GM12878 (cell line): ENCODE results near the gene LAT. TPM values are rescaled to one million over a fixed set of nuclear protein-coding genes. Genes with fewer than 3 reads are reported as not detected.

ENCODE experiments used
- ATAC-seq: fragments of 200-7000 bp; cut with Tn5 transposase; 3 replicates; pipeline ENCODE4 v1.9.1; 2020; ENCODE audit warnings: mild to moderate bottlenecking, moderate library complexity
- BruUV-seq: library from RNA; stranded (reverse); fragments of 400-500 nt; replicated peaks from 2 replicates; lab custom pipeline; 2021; lab: Mats Ljungman, UMichigan
- CTCF ChIA-PET: fragments of 300-600 bp; sonication (Branson Sonifier 250); formaldehyde crosslinking; extraction: SDS; loops from one replicate; lab custom pipeline; 2021; ENCODE audit warnings: inconsistent platforms; lab: Yijun Ruan, JAX
- POLR2A ChIA-PET: fragments of 350-600 bp; formaldehyde crosslinking; extraction: SDS; loops from one replicate; lab custom pipeline; 2021; ENCODE audit warnings: inconsistent platforms; lab: Charles Lee
- RAD21 ChIA-PET: fragments of 300-600 bp; sonication (Branson Sonifier 250); formaldehyde crosslinking; loops from one replicate; lab custom pipeline; 2023; ENCODE audit warnings: antibody characterized with exemption; ENCODE audit not compliant: unreplicated experiment; lab: Charles Lee
- SMC1A ChIA-PET: fragments of 300-600 bp; sonication (Branson Sonifier 250); formaldehyde crosslinking; loops from one replicate; lab custom pipeline; 2023; ENCODE audit not compliant: unreplicated experiment, uncharacterized antibody; lab: Charles Lee
- DNase-seq: peaks from one replicate; pipeline ENCODE4 v3.0.0-alpha.2; 2011; ENCODE audit warnings: low read depth, low spot score
- FAIRE-seq: peaks from 3 replicates; lab custom pipeline; 2011; peaks lifted over from hg19 to GRCh38; lab: Jason Lieb, UNC
- H2AFZ ChIP-seq: 2 replicates; pipeline ENCODE4 v1.6.0; 2011; ENCODE audit warnings: low read depth, low read length, control low read depth; ENCODE audit not compliant: control insufficient read depth
- H3K27ac ChIP-seq: 2 replicates; pipeline ENCODE4 v1.5.1; 2011; ENCODE audit warnings: control low read depth; ENCODE audit not compliant: control insufficient read depth, insufficient read depth
- H3K27me3 ChIP-seq, 2 experiments: replicated peaks in 1 of 2; 2 replicates each; pipeline versions ENCODE4 v1.6.0 to v1.6.1; 2011; ENCODE audit warnings: low read length in 1 of 2; ENCODE audit not compliant: control insufficient read depth in 2 of 2, insufficient read depth in 2 of 2
- H3K36me3 ChIP-seq, 2 experiments: 2 replicates each; pipeline ENCODE4 v1.5.1; 2011; ENCODE audit warnings: low read length in 1 of 2; ENCODE audit not compliant: control insufficient read depth in 2 of 2, insufficient read depth in 2 of 2
- H3K4me1 ChIP-seq: 2 replicates; pipeline ENCODE4 v1.6.1; 2011; ENCODE audit warnings: mild to moderate bottlenecking, low read length, moderate library complexity, mixed read lengths; ENCODE audit not compliant: control insufficient read depth, insufficient read depth
- H3K4me2 ChIP-seq: 2 replicates; pipeline ENCODE4 v1.6.0; 2011; ENCODE audit warnings: control low read depth; ENCODE audit not compliant: control insufficient read depth, insufficient read depth
- H3K4me3 ChIP-seq: fragments of 200-600 bp; sonication (generic); 2 replicates; pipeline ENCODE4 v1.5.1; 2016
- H3K79me2 ChIP-seq: 2 replicates; pipeline ENCODE4 v1.6.0; 2011; ENCODE audit warnings: low read length; ENCODE audit not compliant: control insufficient read depth, insufficient read depth
- H3K9ac ChIP-seq: 2 replicates; pipeline ENCODE4 v1.8.0; 2011; ENCODE audit warnings: low read length, control low read depth, mixed read lengths; ENCODE audit not compliant: control insufficient read depth, insufficient read depth
- H3K9me3 ChIP-seq: replicated peaks from 3 replicates; pipeline ENCODE4 v1.5.1; 2011; ENCODE audit warnings: mild to moderate bottlenecking, low read length; ENCODE audit not compliant: control insufficient read depth, insufficient read depth
- H4K20me1 ChIP-seq: 2 replicates; pipeline ENCODE4 v1.6.0; 2011; ENCODE audit not compliant: control insufficient read depth, insufficient read depth
- CHD1 ChIP-seq: IDR thresholded peaks from 2 replicates; pipeline ENCODE4 v1.6.1; 2012; ENCODE audit warnings: low read depth, low read length, improper control_type of control experiment
- CREB1 ChIP-seq: IDR thresholded peaks from 2 replicates; pipeline ENCODE4 v1.6.1; 2012; ENCODE audit warnings: low read depth, mild to moderate bottlenecking, inconsistent platforms
- FOS ChIP-seq: IDR thresholded peaks from 3 replicates; pipeline ENCODE4 v1.6.1; 2011; ENCODE audit warnings: borderline replicate concordance; ENCODE audit not compliant: insufficient read length; ENCODE audit errors: extremely low read depth
- MXI1 ChIP-seq: fragments of 150-350 bp; IDR thresholded peaks from 2 replicates; pipeline ENCODE4 v1.6.1; 2011; ENCODE audit warnings: low read depth, mild to moderate bottlenecking, inconsistent platforms, low read length, improper control_type of control experiment
- SIX5 ChIP-seq: IDR thresholded peaks from 2 replicates; pipeline ENCODE4 v1.6.1; 2011; ENCODE audit warnings: mild to moderate bottlenecking, low read depth, low read length, moderate library complexity; ENCODE audit not compliant: severe bottlenecking
- SMARCA5 ChIP-seq: fragments of 450-650 bp; IDR thresholded peaks from 2 replicates; pipeline ENCODE4 v1.6.1; 2017; ENCODE audit warnings: mild to moderate bottlenecking
- SREBF1 ChIP-seq: IDR thresholded peaks from 2 replicates; pipeline ENCODE4 v1.6.1; 2012; ENCODE audit warnings: mild to moderate bottlenecking, low read length
- WGBS: methylation state at CpG from one replicate; pipeline ENCODE4 v1.1.6; 2016; ENCODE audit warnings: low lambda C conversion rate; ENCODE audit not compliant: insufficient replicate concordance, insufficient coverage; ENCODE audit errors: missing lambda C conversion rate; 5-methylcytosine and 5-hydroxymethylcytosine counted together
- in situ Hi-C: fragments of 300-500 bp; cut with MboI; formaldehyde crosslinking; loops from 9 replicates; pipeline ENCODE4 v1.14.3; 2018; ENCODE audit warnings: mixed read lengths
- intact Hi-C: fragments of 100-400 bp; cut with micrococcal nuclease; formaldehyde crosslinking; loops from one replicate; pipeline ENCODE4 v1.14.2; 2022; ENCODE audit not compliant: unreplicated experiment
- polyA plus RNA-seq, 11 experiments: library from polyadenylated mRNA; depleted of rRNA in 4 of 11; unstranded in 6 of 11; stranded (reverse) in 5 of 11; fragments of >200 nt; fragmentation: Nextera tagmentation in 4 of 11; fragmentation: Illumina TruSeq in 1 of 11; extraction: Ambion mirVana in 4 of 11; extraction: Trizol in 1 of 11; gene quantifications; 1 replicate in 1 of 11; 2 replicates in 10 of 11; pipeline versions ENCODE4 v1.2.1 to v1.2.3, GENCODE V29; 2011 to 2016; ENCODE audit warnings: inconsistent platforms in 2 of 11, missing spikeins in 2 of 11, low read depth in 1 of 11
- total RNA-seq, 4 experiments: library from RNA; depleted of rRNA in 3 of 4; stranded (reverse); fragments of >200 nt in 3 of 4; fragmentation: Illumina TruSeq in 1 of 4; extraction: Trizol in 1 of 4; gene quantifications; 2 replicates each; pipeline versions ENCODE4 v1.2.1 to v1.2.3, GENCODE V29; 2013 to 2021

The LAT gene
- total and polyA plus RNA-seq, 10 of the 15 experiments (the other 5 are each of a cell fraction or from before 2014, with no cell fraction given) = 0.39 to 6.9 (median 2.0) TPM

GRCh38 chr16:28936784-28937155, 48.1 kb upstream of the LAT start:
- H3K9ac ChIP-seq = no peak overlapping the region
- TF ChIP-seq FOS (no peak), CHD1 (no peak), SMARCA5 (no peak), CREB1 (no peak), SREBF1 (no peak), SIX5 (no peak), MXI1 (no peak)
- no peak for ATAC-seq
- FAIRE-seq = no peak
- no peak overlapping the region for H2AFZ ChIP-seq
- H3K4me1 ChIP-seq = peaks cover 2% of the 10 kb centered on the region
- POLR2A ChIA-PET = interaction anchor here (0.6 to 2.1 kb wide), 4 partner anchors 11 to 57 kb away, joined by 3 to 7 read pairs (median 4); partner anchors contain the start of gene RABEP2
- no TSS peak for BruUV-seq
- H3K27ac ChIP-seq = no peak overlapping the region
- peaks cover 0 to 6% of the 10 kb centered on the region in 2 experiments; a peak in 1 of 4 replicates for H3K36me3 ChIP-seq
- H3K4me3 ChIP-seq = no peak overlapping the region
- H3K9me3 ChIP-seq = no peaks in the 10 kb centered on the region
- H3K79me2 ChIP-seq = peaks cover 18% of the 10 kb centered on the region
- CTCF ChIA-PET = interaction anchor here (0.9 to 7.2 kb wide), 4 partner anchors 8 to 67 kb away, joined by 3 to 136 read pairs (median 4); no protein-coding TSS in a partner anchor
- intact Hi-C loops = no loop called here
- H3K27me3 ChIP-seq = no peaks in the 10 kb centered on the region
- RAD21 ChIA-PET = interaction anchor here (0.8 to 2.0 kb wide), 7 partner anchors 8 to 114 kb away, joined by 3 to 11 read pairs (median 4); partner anchors contain the start of genes NFATC2IP, RABEP2 and SH2B1
- SMC1A ChIA-PET = interaction anchor here (0.9 to 2.8 kb wide), 3 partner anchors 8 to 65 kb away, joined by 3 to 14 read pairs (median 13); no protein-coding TSS in a partner anchor
- H4K20me1 ChIP-seq = no peaks in the 10 kb centered on the region
- no peak overlapping the region for H3K4me2 ChIP-seq
- in situ Hi-C loops = no loop called here
- DNase-seq = no peak
- WGBS = 82% methylated on average over 17 of the region's 26 CpGs
